HG03432 (cell line): ENCODE measurements around the gene NNAT.

Source experiments
- ATAC-seq: cut with Tn5 transposase; IDR thresholded peaks from one replicate; pipeline ENCODE4 v1.9.1; 2021; ENCODE audit warnings: mild to moderate bottlenecking, moderate library complexity; ENCODE audit not compliant: unreplicated experiment

The NNAT gene

GRCh38 chr20:37564388-37565133 lies 43.5 kb downstream of the NNAT start:
- no peak for ATAC-seq

- ATAC-seq = no peak
Measured at GRCh38 chr20:37565134-37565811, 44.2 kb downstream of the NNAT start.

- no peak for ATAC-seq
Measured at GRCh38 chr20:37566590-37567330, 45.7 kb downstream of the NNAT start.

GRCh38 chr20:37567331-37567665 lies 46.2 kb downstream of the NNAT start:
- ATAC-seq = no peak

- ATAC-seq = no peak
Measured at GRCh38 chr20:37567671-37568588, 46.9 kb downstream of the NNAT start.

GRCh38 chr20:37570419-37570818 lies 49.4 kb downstream of the NNAT start:
- ATAC-seq = no peak

GRCh38 chr20:37571033-37571432 lies 50.0 kb downstream of the NNAT start:
- ATAC-seq = no peak
